OCI-LY7 (cell line): Measurements from ENCODE around the gene HTRA2.

Experiments used
- EZH2phosphoT487 ChIP-seq: fragments of 200-600 bp; sonication (generic); IDR thresholded peaks from 2 replicates; pipeline ENCODE4 v1.6.1; 2018; ENCODE audit warnings: low read depth, borderline replicate concordance, mild to moderate bottlenecking, mixed run types, antibody characterized with exemption, low read length, moderate library complexity, mixed read lengths
- TF ChIP-seq, protein P1 (sequence below): fragments of 200-600 bp; sonication (generic); conservative IDR thresholded peaks from 2 replicates; pipeline ENCODE4 v1.5.1; 2014; ENCODE audit warnings: mild to moderate bottlenecking, antibody characterized with exemption, low read length, moderate library complexity, mixed read lengths

DNA sequence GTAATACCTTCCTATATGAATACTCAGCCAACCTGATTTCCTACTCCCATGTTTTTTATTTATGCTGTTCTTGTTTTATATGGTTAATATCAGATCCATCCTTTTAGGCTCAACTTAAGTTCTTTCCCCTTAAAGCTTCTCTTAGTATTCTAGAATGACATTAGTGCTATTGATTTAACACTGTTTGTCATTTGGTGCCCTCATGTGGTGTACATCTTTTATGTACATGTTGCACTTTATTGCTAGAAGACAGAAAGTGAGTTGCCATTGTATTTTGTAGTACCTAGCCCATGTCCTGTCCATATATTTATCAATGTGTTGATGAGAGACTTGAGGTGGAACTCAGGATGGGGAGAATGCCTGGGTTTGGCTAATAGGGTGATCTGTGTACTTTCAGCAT, 2.5 kb downstream of the HTRA2 start:
- TF ChIP-seq, protein P1, sequence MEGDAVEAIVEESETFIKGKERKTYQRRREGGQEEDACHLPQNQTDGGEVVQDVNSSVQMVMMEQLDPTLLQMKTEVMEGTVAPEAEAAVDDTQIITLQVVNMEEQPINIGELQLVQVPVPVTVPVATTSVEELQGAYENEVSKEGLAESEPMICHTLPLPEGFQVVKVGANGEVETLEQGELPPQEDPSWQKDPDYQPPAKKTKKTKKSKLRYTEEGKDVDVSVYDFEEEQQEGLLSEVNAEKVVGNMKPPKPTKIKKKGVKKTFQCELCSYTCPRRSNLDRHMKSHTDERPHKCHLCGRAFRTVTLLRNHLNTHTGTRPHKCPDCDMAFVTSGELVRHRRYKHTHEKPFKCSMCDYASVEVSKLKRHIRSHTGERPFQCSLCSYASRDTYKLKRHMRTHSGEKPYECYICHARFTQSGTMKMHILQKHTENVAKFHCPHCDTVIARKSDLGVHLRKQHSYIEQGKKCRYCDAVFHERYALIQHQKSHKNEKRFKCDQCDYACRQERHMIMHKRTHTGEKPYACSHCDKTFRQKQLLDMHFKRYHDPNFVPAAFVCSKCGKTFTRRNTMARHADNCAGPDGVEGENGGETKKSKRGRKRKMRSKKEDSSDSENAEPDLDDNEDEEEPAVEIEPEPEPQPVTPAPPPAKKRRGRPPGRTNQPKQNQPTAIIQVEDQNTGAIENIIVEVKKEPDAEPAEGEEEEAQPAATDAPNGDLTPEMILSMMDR: peak; percentile 77
- TF ChIP-seq EZH2phosphoT487: no peak
